ENCODE data around the gene PLCB2. TPM values are rescaled to one million over a fixed set of nuclear protein-coding genes. Genes with fewer than 3 reads are reported as not detected.
A peak's percentile ranks its signal among the peaks of the same experiment; 100 is the strongest.

The PLCB2 gene
- polyA plus RNA-seq, 1 donor (not counting 4 experiments of a cell fraction or from before 2014, with no cell fraction given) = 0.73 TPM

DNA sequence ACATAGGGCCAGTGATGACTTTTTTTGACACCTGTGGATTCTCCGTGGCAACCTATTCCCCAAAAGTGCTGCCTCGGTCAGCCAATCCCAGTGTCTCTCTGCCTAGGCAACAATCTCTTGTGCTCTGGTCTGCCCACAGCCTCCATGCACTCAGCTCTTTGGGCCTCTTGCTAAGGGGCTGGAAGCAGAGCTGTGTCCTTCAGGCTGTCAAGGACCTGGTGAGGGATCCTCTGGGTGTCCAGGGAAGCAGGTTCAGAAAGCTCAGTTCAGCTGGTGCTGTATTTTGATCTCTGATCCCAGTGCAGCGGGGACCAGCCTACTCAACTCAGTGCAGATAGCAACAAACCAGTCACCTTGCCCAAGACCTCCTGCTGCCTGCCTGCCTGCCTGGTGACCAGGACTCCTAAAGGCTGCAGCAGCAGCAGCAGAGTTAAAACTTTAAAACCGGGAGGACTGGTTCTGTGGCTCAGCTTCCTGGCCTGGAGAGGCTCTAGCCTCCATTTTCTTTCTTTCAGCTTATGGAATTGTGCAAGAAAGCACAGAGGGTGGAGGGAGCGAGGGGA lies 62.7 kb downstream of the PLCB2 start:
- H3K79me2 ChIP-seq (ENCODE audit: control insufficient read depth, insufficient read depth, low read length) = peaks cover 13% of the 10 kb centered on the region
- H3K9ac ChIP-seq (ENCODE audit: control insufficient read depth, extremely low read depth, insufficient read depth, low read length) = no peak overlapping the region
- peaks cover 78% of the 10 kb centered on the region for H3K4me1 ChIP-seq (ENCODE audit: control insufficient read depth, extremely low read depth, insufficient read depth, low read length)
- H3K4me2 ChIP-seq (ENCODE audit: control insufficient read depth, extremely low read depth, insufficient read depth, low read depth, low read length) = peak overlapping the region; percentile 61
- no peak for TF ChIP-seq EZH2 (IDR thresholded peaks at IDR 0.05; ENCODE audit: low read length)
- no peak overlapping the region for H2AFZ ChIP-seq (ENCODE audit: control insufficient read depth, low read length)
- no peaks in the 10 kb centered on the region for H3K27me3 ChIP-seq (ENCODE audit: control insufficient read depth, extremely low read depth, insufficient read depth, low read length)
- H3K36me3 ChIP-seq (ENCODE audit: control insufficient read depth in 2 of 2, extremely low read depth in 1 of 2, insufficient read depth in 2 of 2, low read length in 2 of 2) = peaks cover 5 to 9% of the 10 kb centered on the region in 2 experiments
- peaks cover 4% of the 10 kb centered on the region for H4K20me1 ChIP-seq (ENCODE audit: control insufficient read depth, extremely low read depth, insufficient read depth, low read length)
- peaks cover 8% of the 10 kb centered on the region for H3K9me1 ChIP-seq (ENCODE audit: control insufficient read depth, extremely low read depth, insufficient read depth, low read length)
- no peak overlapping the region for H3K27ac ChIP-seq (ENCODE audit: control insufficient read depth, insufficient read depth, low read length)
- DNase-seq (ENCODE audit: low read depth, low spot score) = no peak
- no peak overlapping the region for H3K4me3 ChIP-seq (ENCODE audit: control insufficient read depth in 2 of 3, extremely low read depth in 1 of 3, insufficient read depth in 2 of 3, low read depth in 1 of 3, low read length in 3 of 3)
- no peaks in the 10 kb centered on the region for H3K9me3 ChIP-seq (ENCODE audit: control insufficient read depth, low read depth, low read length)
- dilution Hi-C loops (cut with MboI; ENCODE audit: extremely low pct_ligation_motif_present, low sequenced_read_pairs) = no loop called here
- peak; percentile 9 for FAIRE-seq

GRCh38 chr15:40243126-40243810 lies 64.5 kb downstream of the PLCB2 start:
- H3K4me3 ChIP-seq (ENCODE audit: control insufficient read depth in 2 of 3, extremely low read depth in 1 of 3, insufficient read depth in 2 of 3, low read depth in 1 of 3, low read length in 3 of 3) = no peak overlapping the region

More at GRCh38 chr15:40243126-40243810, 64.5 kb downstream of the PLCB2 start:
- peak; percentile 92 for FAIRE-seq
- H3K79me2 ChIP-seq (ENCODE audit: control insufficient read depth, insufficient read depth, low read length) = peaks cover 13% of the 10 kb centered on the region
- dilution Hi-C loops (cut with MboI; ENCODE audit: extremely low pct_ligation_motif_present, low sequenced_read_pairs) = no loop called here
- no peak overlapping the region for H3K9ac ChIP-seq (ENCODE audit: control insufficient read depth, extremely low read depth, insufficient read depth, low read length)
- DNase-seq (ENCODE audit: low read depth, low spot score) = no peak
- peak overlapping the region; percentile 22 for H3K4me2 ChIP-seq (ENCODE audit: control insufficient read depth, extremely low read depth, insufficient read depth, low read depth, low read length)
- H2AFZ ChIP-seq (ENCODE audit: control insufficient read depth, low read length) = no peak overlapping the region
- H3K4me1 ChIP-seq (ENCODE audit: control insufficient read depth, extremely low read depth, insufficient read depth, low read length) = peaks cover 77% of the 10 kb centered on the region
- TF ChIP-seq CTCF (optimal IDR thresholded peaks at IDR 0.05 in 1 of 3, IDR thresholded peaks at IDR 0.05 in 1 of 3, conservative IDR thresholded peaks at IDR 0.05 in 1 of 3; ENCODE audit: extremely low read depth in 1 of 3, insufficient read depth in 2 of 3, low read length in 3 of 3) (peak in 1 of 3 experiments; percentile 11), EZH2 (IDR thresholded peaks at IDR 0.05; ENCODE audit: low read length) (no peak)
- H3K9me3 ChIP-seq (ENCODE audit: control insufficient read depth, low read depth, low read length) = no peaks in the 10 kb centered on the region
- no peak overlapping the region for H3K27ac ChIP-seq (ENCODE audit: control insufficient read depth, insufficient read depth, low read length)
- no peaks in the 10 kb centered on the region for H4K20me1 ChIP-seq (ENCODE audit: control insufficient read depth, extremely low read depth, insufficient read depth, low read length)
- no peaks in the 10 kb centered on the region for H3K27me3 ChIP-seq (ENCODE audit: control insufficient read depth, extremely low read depth, insufficient read depth, low read length)
- peaks cover 8% of the 10 kb centered on the region for H3K9me1 ChIP-seq (ENCODE audit: control insufficient read depth, extremely low read depth, insufficient read depth, low read length)
- peaks cover 5% of the 10 kb centered on the region in 2 experiments for H3K36me3 ChIP-seq (ENCODE audit: control insufficient read depth in 2 of 2, extremely low read depth in 1 of 2, insufficient read depth in 2 of 2, low read length in 2 of 2)

All from keratinocyte (primary cell).